Sciatic nerve (tissue), 2 donors: ENCODE results near the gene LPCAT1. TPM values are rescaled to one million over a fixed set of nuclear protein-coding genes. Genes with fewer than 3 reads are reported as not detected.
"Not testable (repeated sequence)": the region's sequence is repeated elsewhere in the genome, so short reads cannot be mapped to it uniquely, and the experiment has no call there.

Experiments used
- ATAC-seq: fragments of 200-7000 bp; cut with Tn5 transposase; one replicate; pipeline ENCODE4 v1.9.1; 2020; ENCODE audit warnings: mild to moderate bottlenecking, moderate library complexity
- DNase-seq: peaks from one replicate; pipeline ENCODE4 v3.0.0-alpha.2; 2020; ENCODE audit warnings: low spot score
- intact Hi-C: fragments of 100-400 bp; cut with DNase I; formaldehyde crosslinking; loops from one replicate; pipeline ENCODE4 v1.14.2; 2022
- total RNA-seq: library from RNA; stranded (reverse); fragmentation: NEBNext Ultra II Directional; extraction: Animal tissue kit (Norgen Biotek cat#: 25700); gene quantifications from one replicate; pipeline ENCODE4 v1.2.1, GENCODE V29; 2021
- donor health status: DM: no; HTN: no; CAD: no.
- donor health status: DM: no; HTN: no; CAD: no.

LPCAT1 gene, protein sequence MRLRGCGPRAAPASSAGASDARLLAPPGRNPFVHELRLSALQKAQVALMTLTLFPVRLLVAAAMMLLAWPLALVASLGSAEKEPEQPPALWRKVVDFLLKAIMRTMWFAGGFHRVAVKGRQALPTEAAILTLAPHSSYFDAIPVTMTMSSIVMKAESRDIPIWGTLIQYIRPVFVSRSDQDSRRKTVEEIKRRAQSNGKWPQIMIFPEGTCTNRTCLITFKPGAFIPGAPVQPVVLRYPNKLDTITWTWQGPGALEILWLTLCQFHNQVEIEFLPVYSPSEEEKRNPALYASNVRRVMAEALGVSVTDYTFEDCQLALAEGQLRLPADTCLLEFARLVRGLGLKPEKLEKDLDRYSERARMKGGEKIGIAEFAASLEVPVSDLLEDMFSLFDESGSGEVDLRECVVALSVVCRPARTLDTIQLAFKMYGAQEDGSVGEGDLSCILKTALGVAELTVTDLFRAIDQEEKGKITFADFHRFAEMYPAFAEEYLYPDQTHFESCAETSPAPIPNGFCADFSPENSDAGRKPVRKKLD
- 44.4 TPM for total RNA-seq

DNA sequence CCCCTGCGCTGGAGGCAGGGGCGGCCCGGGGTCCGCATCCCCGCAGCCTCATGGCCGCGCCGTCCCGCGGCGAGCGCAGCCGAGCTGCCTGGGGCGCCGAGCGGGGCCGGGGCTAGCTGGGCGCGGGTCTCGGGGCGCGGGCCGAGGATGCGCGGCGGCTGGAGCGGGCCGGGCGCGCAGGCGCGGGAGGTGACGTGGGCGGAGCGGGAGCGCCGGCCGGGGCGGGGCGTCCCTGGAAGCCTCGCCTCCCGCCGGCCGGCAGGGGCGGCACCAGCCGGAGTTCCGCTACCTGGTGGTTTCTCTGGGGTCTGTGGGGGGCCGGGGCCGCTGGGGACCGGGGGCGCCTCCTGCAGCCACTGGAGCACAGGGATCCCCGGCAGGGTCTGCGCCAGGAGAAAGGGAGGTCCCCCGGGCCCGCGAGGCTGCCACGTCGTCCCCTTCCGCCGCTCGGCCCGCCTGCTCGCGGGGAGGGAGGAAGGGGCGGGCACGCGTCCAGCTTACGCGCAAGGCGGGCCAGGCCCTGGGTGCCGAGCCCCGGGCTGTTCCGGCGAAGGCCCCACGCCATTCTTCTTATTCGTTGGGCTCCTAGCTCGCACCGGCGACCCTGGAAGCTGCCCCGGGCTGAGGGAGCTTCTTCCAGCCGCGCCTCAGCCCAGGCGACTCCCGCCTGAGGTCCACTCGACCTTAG is at the start of gene LPCAT1:
Gene LPCAT1, minus strand, starts transcription at position 168 of the 688 bp plus-strand sequence. Its CDS starts 116 bp downstream, at position 52.
- DNase-seq (peak; percentile 88), ATAC-seq (peak; percentile 89)
- intact Hi-C loops, result no loop called here

DNA sequence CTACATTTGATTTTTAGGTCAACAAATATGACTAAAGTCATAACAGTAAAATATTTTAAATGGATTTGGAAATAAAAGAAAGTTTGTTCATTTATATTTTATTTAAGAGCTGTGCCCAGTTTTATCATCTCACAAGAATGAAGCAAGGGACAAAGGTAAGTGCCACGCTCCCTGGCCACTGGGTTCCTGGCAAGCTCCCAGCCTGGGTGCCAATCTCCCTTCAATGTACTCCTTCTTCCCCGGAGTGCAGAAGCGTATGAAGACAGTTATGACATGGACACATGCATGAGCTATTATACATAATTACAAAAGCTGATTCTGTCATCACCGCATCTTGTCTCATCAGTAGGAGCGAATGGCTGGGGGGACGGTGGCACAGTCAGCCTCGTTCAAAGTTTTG is 48.1 kb upstream of the LPCAT1 start:
- DNase-seq, ATAC-seq, intact Hi-C loops: not testable (repeated sequence)

DNA sequence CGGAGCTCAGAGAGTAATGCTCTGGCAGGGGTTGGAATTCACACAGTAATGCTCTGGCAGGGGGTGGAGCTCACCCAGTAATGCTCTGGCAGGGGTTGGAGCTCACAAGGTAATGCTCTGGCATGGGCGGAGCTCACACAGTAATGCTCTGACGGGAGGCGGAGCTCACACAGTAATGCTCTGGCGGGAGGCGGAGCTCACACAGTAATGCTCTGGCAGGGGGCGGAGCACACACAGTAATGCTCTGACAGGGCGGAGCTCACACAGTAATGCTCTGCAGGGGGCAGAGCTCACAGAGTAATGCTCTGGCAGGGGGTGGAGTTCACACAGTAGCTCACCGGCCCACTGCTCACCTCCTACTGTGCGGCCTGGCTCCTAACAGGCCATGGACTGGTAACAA is 47.2 kb upstream of the LPCAT1 start:
- intact Hi-C loops, result no loop called here
- no peak for ATAC-seq
- DNase-seq, result no peak

DNA sequence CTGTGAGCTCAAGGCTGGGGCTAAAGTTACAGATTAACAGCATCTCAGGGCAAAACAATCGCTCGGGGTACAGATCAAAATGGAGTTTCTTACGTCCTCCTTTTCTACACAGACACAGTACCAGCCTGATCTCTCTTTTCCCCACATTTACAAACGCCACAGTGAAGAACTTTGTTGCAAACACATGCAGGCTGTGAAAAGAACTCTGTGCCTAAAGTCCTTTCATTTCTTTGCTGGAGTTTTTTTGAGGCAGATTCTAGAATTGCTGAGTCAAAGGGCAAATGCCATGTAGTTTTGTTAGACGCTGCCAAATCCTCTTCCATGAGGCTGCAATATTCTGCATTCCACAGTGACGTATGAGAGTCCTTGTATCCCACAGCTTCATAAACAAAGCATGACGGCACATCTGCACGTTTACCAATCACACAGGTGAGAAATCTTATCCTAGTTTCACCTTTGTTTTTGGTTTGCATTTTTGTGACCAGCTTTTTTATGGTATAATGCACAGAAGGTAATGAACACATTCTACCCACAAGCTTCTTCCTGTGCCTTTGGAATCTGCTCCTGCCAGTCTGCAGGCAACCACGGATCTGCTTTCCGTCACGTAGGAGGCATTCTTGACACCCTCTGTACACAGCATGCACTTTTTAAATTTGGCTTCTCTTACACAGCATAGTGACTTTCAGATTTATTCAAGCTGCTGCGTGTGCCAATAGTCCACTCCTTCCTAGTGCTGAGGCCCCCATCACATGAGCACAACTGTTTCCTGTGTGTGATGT is 44.6 kb upstream of the LPCAT1 start:
- intact Hi-C loops, result no loop called here
- ATAC-seq (peak; percentile 77), DNase-seq (no peak)

DNA sequence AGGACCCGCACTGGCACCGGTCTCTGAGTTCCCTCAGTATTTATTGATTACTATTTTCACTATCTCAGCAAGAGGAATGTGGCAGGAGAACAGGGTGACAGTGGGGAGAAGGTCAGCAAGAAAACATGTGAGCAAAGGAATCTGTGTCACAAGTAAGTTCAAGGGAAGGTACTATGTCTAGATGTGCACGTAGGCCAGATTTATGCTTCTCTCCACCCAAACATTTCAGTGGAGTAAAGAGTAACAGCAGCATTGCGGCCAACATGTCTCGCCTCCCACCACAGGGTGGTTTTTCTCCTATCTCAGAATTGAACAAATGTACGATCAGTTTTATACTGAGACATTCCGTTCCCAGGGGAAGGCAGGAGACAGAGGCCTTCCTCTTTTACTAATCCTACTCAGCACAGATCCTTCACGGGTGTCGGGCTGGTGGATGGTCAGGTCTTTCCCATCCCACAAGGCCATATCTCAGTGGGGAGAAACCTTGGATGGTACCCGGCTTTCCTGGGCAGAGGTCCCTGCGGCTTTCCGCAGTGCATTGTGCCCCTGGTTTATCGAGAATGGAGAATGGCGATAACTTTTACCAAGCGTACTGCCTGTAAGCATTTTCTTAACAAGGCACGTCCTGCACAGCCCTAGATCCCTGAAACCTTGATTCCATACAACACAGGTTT is 43.9 kb upstream of the LPCAT1 start:
- ATAC-seq, DNase-seq, intact Hi-C loops: not testable (repeated sequence)

DNA sequence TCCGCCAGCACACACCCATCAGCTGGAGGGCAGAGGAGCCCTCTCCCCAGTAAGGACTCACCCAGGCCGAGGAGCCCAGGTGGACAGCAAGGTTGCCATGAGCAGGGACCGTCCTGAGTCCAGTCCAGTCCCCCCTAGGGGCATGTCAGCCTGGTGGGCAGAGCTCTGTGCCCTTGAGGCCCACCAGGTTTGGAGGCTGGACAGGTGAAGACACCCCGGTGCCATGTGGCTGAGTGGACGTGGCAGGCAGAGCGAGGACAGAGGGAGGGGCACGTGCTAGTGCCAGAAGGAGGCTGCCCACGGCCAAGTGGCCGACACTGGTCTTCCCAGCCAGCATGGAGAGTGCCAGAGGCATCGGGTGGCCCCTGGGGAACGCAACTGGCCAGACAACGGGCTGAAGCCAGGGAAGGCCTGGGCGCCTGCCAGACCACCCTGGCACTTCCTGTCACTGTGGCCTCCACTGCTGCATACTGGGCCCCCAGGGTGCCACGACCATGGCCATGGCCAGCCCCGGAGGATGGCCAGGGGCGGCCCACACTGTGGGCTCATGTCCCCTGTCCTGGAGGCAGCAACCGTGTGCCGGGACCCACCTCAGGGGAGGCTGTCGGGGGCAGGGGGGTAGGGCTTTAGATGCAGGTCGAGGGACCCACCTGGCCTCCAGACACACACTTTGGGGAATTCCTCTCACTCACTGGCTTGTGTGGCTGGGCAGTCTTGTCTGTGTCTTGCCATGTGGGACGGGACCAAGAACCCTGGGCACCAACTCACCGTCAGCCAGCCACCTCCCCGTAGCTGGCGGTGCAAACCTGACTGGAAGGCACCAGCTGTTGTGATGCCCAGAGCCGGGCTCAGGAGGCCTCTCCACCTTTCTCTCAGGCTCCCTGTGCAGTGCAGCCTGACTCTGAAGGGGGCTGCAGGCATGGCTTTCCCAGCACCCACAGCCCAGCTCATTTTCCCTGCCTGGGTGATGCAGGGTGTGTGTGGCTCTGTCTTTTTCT is 42.3 kb upstream of the LPCAT1 start:
- DNase-seq (no peak), ATAC-seq (peak; percentile 25)
- intact Hi-C loops, result no loop called here

DNA sequence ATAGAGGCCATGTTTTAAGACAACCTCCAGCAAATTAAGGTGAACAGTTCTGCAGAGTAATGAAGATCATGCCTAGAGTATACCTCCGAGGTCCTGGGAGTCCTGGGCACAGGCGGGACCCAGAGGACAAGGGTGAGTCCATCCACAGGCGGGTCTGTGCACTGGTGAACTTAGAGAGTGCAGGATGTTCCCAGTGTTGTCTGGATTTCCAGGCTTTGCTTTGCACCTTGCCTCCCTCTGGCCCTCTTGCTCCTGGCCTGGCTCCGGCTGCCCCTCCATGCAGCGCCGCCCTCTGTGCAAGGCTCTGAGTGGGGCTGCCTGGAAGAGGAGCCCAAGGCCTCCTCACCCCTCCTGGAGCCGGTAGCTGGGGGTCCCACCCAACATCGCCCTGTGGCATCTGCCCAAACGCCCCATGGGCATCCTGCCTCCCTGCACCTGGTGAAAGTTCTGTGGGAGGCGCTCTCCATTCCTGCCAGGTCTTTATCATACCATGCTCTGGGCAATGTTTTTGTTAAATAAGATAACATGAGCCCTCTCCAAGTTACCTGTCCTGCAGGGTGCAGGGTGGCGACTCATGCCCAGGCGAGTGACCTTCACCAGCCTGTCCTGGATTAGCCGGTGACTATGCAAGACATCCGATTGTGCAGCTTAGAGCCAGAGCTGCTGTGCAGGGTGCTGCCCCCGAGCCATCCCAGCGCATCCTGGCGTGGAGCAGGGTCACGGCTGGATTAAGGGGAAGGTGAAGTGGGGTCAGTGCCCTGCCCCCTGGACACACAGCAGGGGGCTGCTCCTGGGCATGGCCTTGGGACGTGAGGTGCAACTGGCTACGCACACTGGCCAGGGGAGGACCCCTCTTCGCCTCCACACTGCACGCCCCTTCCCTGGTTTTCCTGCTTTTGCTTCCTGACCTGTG is 41.3 kb upstream of the LPCAT1 start:
- ATAC-seq (no peak), DNase-seq (peak; percentile 39)
- intact Hi-C loops, result no loop called here

DNA sequence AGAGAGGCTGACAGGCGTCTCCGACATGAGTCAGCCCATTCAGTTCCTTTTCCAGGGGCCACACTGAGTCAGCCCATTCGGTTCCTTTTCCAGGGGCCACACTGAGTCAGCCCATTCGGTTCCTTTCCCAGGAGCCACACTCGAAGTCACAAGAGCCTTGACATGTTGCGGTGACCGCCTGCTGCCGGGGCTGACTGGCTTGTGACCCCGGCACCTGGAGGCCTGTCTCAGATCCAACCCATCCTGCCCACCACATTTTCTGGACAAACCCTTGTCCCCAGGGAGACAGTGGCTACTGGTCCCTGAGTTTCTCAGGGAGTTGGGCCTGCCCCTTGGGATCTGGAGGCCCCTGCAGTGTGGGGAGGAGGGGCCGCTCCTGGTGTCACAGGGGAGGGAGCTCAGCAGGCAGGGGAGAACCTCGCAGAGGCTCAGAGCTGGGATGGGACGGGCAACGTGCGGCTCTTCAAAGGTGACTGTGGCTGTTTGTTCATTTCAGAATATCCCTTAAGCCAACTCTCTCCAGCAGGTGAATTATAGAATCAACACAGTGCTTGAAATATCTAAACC is 40.5 kb upstream of the LPCAT1 start:
- DNase-seq (peak; percentile 69), ATAC-seq (peak; percentile 65)
- intact Hi-C loops, result no loop called here

DNA sequence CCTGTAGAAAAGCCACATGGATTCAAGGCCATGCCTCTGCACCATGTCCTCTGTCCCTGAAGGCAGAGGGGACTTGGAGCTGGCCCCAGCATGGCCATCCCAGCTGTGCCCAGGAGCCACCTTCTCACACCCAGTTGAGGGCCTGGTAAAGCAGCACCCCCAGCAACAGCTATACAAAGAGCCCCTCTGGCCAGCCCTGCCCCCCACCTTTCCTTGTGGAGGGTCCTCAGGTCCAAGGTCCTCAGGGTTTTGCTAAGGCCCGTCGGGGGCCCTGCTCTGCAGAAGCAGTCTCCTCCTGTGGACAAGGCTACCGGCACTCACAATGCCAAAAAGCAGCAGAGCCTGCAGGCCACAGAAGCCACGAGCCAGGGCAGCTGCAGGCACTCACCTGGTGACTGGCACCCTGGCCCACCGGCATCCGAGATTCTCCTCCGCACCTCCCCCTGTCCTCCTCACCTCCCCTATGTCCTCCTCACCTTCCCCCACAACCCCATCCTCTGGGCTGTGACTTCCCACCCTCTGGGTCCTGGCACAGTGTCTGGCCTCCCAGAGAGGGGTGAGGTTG is 39.9 kb upstream of the LPCAT1 start:
- intact Hi-C loops, result no loop called here
- DNase-seq, result no peak
- ATAC-seq, result peak; percentile 5

DNA sequence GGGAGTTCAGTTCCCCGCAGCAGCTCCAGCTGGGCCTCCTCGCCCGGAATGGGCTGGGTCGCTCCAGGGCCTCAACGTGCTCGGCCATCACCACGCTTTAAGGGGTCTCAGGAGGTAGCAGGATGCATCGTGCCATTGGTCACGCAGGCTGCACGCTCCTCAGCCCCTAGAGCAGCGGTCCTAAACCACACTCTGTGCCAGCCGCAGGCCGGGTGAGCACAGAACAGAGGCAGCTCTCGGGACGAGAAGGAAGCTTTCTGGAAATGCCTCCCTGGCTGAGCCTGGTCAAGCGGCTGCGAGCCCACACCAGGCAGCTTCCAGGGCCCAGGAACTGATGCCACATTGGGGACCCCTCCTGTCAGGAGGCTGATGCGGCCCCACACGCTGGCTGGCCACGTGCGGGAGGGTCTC is 39.3 kb upstream of the LPCAT1 start:
- DNase-seq (peak; percentile 47), ATAC-seq (no peak)
- intact Hi-C loops, result no loop called here

DNA sequence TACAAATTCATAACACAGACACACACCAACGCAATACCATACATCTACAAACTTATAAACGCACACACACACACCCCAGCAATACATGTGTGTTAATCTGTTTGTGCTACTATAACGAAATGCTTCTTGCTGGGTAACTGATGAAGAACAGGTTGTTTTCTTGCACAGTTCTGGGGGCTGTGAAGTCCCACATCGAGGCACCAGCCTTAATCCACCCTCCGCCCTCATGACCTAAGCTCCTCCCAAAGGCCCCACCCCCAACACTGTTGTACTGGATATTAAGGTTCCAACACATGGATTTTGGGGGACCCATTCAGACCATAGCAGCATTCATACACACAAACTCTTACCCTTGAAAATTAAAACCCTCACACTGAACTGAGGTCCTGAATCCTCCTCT is 38.8 kb upstream of the LPCAT1 start:
- intact Hi-C loops, result no loop called here
- ATAC-seq (no peak), DNase-seq (no peak)

DNA sequence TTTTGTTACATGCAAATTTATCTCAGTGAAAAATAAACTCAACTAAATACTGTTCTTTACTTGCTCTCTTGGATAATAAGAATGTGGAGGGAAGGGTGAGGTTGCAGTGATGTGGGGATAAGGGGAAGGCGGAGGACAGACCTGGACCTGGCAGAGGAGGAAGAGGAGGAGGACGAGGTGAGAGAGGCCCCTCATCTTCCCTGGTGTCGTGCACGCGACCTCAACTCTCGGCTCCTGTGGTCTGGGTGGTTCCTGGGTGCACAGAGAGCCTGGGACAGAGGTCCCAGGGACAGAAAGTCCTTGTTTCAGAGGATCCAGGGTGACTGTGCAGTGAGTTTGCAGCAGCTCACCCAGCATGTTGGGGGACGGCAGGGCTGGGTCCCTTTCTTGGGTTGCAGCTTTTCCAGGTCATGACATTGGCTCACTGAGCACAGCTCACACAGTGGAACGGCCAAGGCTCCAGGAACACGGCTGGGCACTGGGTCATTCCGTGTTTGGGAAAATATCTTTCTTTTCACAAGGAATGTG is 37.7 kb upstream of the LPCAT1 start:
- no peak for ATAC-seq
- intact Hi-C loops, result no loop called here
- DNase-seq, result peak; percentile 18

DNA sequence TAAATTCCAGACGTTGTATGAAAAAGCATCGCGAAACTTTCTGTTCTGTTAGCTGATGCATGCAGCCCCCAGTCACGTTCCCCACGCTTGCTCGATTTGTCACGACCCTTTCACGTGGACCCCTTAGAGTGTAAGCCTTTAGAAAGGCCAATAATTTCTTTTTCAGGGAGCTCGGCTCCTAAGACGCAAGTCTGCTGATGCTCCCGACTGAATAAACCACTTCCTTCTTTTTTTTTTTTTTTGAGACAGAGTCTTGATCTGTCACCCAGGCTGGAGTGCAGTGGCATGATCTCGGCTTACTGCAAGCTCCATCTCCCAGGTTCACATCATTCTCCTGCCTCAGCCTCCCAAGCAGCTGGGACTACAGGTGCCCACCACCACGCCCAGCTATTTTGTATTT is 36.7 kb upstream of the LPCAT1 start:
- intact Hi-C loops, ATAC-seq: not testable (repeated sequence)
- peak; percentile 36 for DNase-seq

DNA sequence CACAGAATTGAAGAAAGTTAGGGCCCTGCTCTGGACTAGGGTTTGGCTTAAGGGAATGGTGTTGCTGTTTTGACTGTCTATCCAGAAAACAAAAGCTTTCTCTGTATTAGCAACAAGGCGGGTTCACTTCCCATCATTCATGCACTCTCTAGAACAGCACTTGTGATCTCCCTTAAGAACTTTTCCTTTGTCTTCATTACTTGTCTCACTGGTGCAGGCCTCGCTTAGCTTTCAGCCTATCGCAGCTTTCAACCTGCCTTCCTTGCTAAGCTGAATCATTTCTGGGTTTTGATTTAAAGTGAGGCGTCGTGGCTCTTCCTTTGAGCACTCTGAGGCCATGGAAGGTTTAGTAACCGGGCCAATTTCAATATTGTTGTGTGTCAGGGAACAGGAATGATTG is 35.2 kb upstream of the LPCAT1 start:
- DNase-seq, result no peak
- ATAC-seq, result no peak
- intact Hi-C loops, result no loop called here

DNA sequence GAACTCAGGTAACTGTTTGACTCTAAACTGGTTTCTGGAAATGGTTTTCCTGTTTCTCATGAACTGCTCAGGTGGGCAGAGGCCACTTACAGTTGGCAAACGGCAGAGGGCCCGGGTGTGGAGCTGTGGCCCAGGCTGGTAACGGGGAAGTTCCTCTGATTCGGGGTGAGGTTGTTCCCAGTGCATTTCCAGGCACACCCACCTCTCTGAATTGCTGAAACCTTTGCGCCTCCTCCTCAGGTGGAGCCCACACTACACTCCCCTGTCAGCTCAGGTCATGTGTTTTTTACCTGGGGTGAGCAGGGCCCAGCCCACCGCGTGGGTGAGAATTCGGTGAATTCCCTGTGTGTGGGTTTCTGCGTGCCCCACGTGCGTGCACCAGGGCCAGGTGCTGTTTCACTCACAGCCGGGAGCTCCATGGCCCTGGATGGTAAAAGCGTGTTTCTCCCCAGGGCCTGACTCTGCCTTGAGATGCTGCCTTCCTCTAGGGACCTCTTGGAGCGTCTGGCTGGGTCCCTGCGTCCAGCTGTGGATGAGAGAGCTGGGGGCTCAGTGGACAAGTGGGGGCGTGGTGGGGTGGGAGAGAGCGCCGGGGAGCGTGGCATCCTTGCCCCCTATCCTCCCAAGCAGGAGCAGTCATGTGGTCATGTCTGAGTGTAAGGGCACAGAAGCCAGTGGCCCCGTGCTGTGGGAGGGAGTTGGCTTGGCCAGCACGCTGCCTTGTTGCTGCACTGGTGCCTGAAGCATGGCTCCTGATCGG is 33.5 kb upstream of the LPCAT1 start:
- DNase-seq (peak; percentile 39), ATAC-seq (no peak)
- intact Hi-C loops, result no loop called here
